Endodermal cell (in vitro differentiated cells): ENCODE measurements around the gene ALOX15B. TPM values are rescaled to one million over a fixed set of nuclear protein-coding genes. Genes with fewer than 3 reads are reported as not detected.

Source experiments
- DNase-seq: peaks from one replicate; pipeline ENCODE4 v3.0.0-alpha.2; 2017
- H3K27ac ChIP-seq: 2 replicates; pipeline ENCODE4 v1.5.1; 2013; ENCODE audit warnings: mild to moderate bottlenecking, low read depth, low read length, moderate library complexity
- H3K27me3 ChIP-seq: 2 replicates; pipeline ENCODE4 v1.6.1; 2013; ENCODE audit warnings: mild to moderate bottlenecking, low read length, moderate library complexity; ENCODE audit not compliant: insufficient read depth, control insufficient read depth, poor library complexity, severe bottlenecking
- H3K36me3 ChIP-seq: 2 replicates; pipeline ENCODE4 v1.7.0; 2013; ENCODE audit warnings: mild to moderate bottlenecking, low read length, moderate library complexity; ENCODE audit not compliant: control insufficient read depth, insufficient read depth
- H3K4me1 ChIP-seq: one replicate; pipeline ENCODE4 v1.7.0; 2013; ENCODE audit warnings: low read length; ENCODE audit not compliant: control insufficient read depth, insufficient read depth
- H3K4me3 ChIP-seq: 2 replicates; pipeline ENCODE4 v1.5.1; 2013; ENCODE audit warnings: mild to moderate bottlenecking, low read length, moderate library complexity
- H3K9ac ChIP-seq: 2 replicates; pipeline ENCODE4 v1.6.1; 2013; ENCODE audit warnings: mild to moderate bottlenecking, low read length, moderate library complexity; ENCODE audit not compliant: poor library complexity, severe bottlenecking; ENCODE audit errors: extremely low read depth
- H3K9me3 ChIP-seq: 2 replicates; pipeline ENCODE4 v1.6.1; 2013; ENCODE audit warnings: mild to moderate bottlenecking, low read length, moderate library complexity; ENCODE audit not compliant: control insufficient read depth
- H3K27ac Mint-ChIP-seq: 2 replicates; pipeline ENCODE4 v1.8.0; 2020; ENCODE audit warnings: mixed read lengths
- H3K27me3 Mint-ChIP-seq: 2 replicates; pipeline ENCODE4 v1.8.0; 2021; ENCODE audit warnings: mild to moderate bottlenecking, mixed read lengths; ENCODE audit not compliant: insufficient read depth
- H3K36me3 Mint-ChIP-seq: 2 replicates; pipeline ENCODE4 v1.8.0; 2020; ENCODE audit warnings: low read depth, mixed read lengths
- H3K4me1 Mint-ChIP-seq: 2 replicates; pipeline ENCODE4 v1.8.0; 2020; ENCODE audit warnings: mixed read lengths
- H3K4me3 Mint-ChIP-seq: 2 replicates; pipeline ENCODE4 v1.8.0; 2020; ENCODE audit warnings: mild to moderate bottlenecking, moderate library complexity, mixed read lengths
- H3K9me3 Mint-ChIP-seq: 2 replicates; pipeline ENCODE4 v1.8.0; 2020; ENCODE audit warnings: mild to moderate bottlenecking, mixed read lengths
- WGBS, 2 experiments: methylation state at CpG; one replicate each; pipeline versions ENCODE4 v1.1.5 to v1.1.7; 2013; ENCODE audit warnings: missing lambda C conversion rate in 2 of 2, mixed read lengths in 1 of 2; ENCODE audit not compliant: insufficient coverage in 1 of 2, insufficient read length in 1 of 2; 5-methylcytosine and 5-hydroxymethylcytosine counted together
- total RNA-seq, 2 donors: library from RNA; stranded (reverse); fragmentation: NEBNext Ultra II Directional in 1 of 2; extraction: Animal tissue kit (Norgen Biotek cat#: 25700) in 1 of 2; gene quantifications; 2 replicates in 1 of 2; 3 replicates in 1 of 2; pipeline ENCODE4 v1.2.1, GENCODE V29; 2021
- TF ChIP-seq, protein P1 (sequence below): fragments of 200-600 bp; sonication (generic); conservative IDR thresholded peaks from 2 replicates; pipeline ENCODE4 v1.5.0; 2021; ENCODE audit warnings: antibody characterized with exemption, mild to moderate bottlenecking

Gene ALOX15B
- total RNA-seq, 2 donors from 2014 or later = not detected

DNA sequence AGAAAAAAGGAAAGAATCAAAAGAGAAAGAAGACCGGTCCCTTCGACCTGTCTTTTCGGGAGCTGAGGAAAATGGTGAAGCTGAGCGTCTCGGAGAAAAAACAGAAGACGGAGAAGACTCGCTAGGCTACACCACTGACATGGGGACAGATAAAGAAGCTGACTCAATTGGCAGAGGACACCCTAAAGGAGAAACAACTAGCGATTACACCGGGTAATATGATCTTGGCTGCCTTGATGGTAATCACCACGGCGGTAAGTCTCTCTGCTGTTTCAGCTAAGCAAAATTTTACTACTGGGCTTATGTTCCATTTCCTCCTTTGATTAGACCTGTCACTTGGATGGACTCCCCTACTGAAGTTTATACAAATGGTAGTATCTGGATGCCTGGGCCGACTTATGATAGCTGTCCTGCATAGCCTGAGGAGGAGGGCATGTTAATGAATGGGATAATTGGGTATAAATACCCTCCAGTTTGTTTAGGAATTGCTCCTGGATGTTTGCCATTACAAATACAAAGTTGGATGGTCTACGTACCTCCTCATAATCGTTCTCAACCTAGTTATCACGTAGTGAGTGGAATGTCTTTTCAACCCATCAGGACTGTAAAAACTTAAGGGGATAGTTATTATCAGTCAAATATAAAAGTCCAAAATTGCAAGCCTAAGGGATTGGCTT, 24.1 kb downstream of the ALOX15B start:
- H3K36me3 Mint-ChIP-seq = no peaks in the 10 kb centered on the region
- H3K9me3 Mint-ChIP-seq = no peaks in the 10 kb centered on the region
- peak overlapping the region; percentile 69 for H3K4me3 Mint-ChIP-seq
- peak overlapping the region; percentile 41 for H3K27ac Mint-ChIP-seq
- 3 to 7% methylated on average over 13 to 15 of the region's 15 CpGs for WGBS, 2 experiments
- Histone ChIP-seq H3K9me3 (no peaks in the 10 kb centered on the region), H3K4me1 (peaks cover 2% of the 10 kb centered on the region), H3K27me3 (peaks cover 36% of the 10 kb centered on the region), H3K27ac (no peak overlapping the region), H3K4me3 (peak overlapping the region; percentile 77), H3K9ac (peak overlapping the region; percentile 22), H3K36me3 (no peaks in the 10 kb centered on the region)
- DNase-seq = peak; percentile 72
- peaks cover 34% of the 10 kb centered on the region for H3K4me1 Mint-ChIP-seq
- peaks cover 22% of the 10 kb centered on the region for H3K27me3 Mint-ChIP-seq
- TF ChIP-seq, protein P1, sequence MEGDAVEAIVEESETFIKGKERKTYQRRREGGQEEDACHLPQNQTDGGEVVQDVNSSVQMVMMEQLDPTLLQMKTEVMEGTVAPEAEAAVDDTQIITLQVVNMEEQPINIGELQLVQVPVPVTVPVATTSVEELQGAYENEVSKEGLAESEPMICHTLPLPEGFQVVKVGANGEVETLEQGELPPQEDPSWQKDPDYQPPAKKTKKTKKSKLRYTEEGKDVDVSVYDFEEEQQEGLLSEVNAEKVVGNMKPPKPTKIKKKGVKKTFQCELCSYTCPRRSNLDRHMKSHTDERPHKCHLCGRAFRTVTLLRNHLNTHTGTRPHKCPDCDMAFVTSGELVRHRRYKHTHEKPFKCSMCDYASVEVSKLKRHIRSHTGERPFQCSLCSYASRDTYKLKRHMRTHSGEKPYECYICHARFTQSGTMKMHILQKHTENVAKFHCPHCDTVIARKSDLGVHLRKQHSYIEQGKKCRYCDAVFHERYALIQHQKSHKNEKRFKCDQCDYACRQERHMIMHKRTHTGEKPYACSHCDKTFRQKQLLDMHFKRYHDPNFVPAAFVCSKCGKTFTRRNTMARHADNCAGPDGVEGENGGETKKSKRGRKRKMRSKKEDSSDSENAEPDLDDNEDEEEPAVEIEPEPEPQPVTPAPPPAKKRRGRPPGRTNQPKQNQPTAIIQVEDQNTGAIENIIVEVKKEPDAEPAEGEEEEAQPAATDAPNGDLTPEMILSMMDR = no peak

DNA sequence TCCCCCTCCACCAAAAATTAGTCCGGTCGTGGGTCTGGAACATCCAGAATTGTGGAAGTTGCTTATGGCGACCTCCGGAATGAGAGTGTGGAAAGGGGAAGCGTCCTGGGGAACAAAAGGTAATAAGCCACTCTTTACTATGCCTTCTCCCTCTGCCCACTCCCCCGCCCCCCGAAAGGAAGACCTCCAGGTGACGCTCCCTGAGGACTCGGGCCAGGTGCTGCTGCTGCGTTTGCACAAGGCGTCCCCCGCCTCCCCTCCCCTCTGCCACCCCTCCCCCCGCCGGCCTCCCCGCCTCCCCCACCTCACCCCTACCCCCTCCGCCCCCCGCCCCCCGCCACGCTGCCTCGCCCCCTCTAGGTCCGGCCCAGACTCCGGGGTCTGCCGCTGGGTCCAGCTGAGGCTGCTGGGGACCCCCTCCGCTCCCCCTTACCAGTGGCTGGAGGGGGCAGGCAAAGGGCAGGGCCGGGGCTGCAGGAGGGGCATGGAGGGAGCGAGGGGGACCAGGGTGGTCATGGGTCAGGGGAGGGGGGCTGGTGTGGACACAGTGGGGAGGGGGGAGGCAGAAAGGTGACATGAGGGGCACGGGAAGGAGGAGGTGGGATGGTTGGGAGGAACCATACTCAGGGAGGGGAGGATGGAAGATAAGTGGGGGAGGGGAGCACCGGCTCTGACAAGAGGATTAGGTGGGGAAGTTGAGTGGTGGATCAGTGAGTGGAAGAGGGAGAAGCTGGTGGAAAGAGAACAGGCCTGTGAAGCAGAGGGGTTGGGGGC, 25.1 kb downstream of the ALOX15B start:
- Histone ChIP-seq H3K36me3 (no peaks in the 10 kb centered on the region), H3K27ac (no peak overlapping the region), H3K4me1 (peaks cover 6% of the 10 kb centered on the region), H3K4me3 (peak overlapping the region; percentile 77), H3K9ac (no peak overlapping the region), H3K9me3 (no peaks in the 10 kb centered on the region), H3K27me3 (peaks cover 33% of the 10 kb centered on the region)
- peaks cover 43% of the 10 kb centered on the region for H3K4me1 Mint-ChIP-seq
- H3K27me3 Mint-ChIP-seq = peaks cover 18% of the 10 kb centered on the region
- DNase-seq = peak; percentile 73
- no peaks in the 10 kb centered on the region for H3K9me3 Mint-ChIP-seq
- no peaks in the 10 kb centered on the region for H3K36me3 Mint-ChIP-seq
- TF ChIP-seq, protein P1 = no peak
- peak overlapping the region; percentile 69 for H3K4me3 Mint-ChIP-seq
- H3K27ac Mint-ChIP-seq = no peak overlapping the region
- WGBS, 2 experiments = 14 to 26% methylated on average over 2 to 15 of the region's 28 CpGs

GRCh38 chr17:8064561-8065019, 25.7 kb downstream of the ALOX15B start:
- Mint-ChIP-seq H3K36me3 (no peaks in the 10 kb centered on the region), H3K9me3 (no peaks in the 10 kb centered on the region), H3K27me3 (peaks cover 12% of the 10 kb centered on the region), H3K4me1 (peaks cover 49% of the 10 kb centered on the region), H3K27ac (no peak overlapping the region), H3K4me3 (peak overlapping the region; percentile 69)
- WGBS, 2 experiments = 70% methylated on average over 6 of the region's 6 CpGs; no CpG with 5 or more reads in 1 of the 2 experiments
- Histone ChIP-seq H3K9me3 (no peaks in the 10 kb centered on the region), H3K4me3 (no peak overlapping the region), H3K27me3 (peaks cover 27% of the 10 kb centered on the region), H3K9ac (no peak overlapping the region), H3K36me3 (no peaks in the 10 kb centered on the region), H3K4me1 (peaks cover 10% of the 10 kb centered on the region), H3K27ac (no peak overlapping the region)
- DNase-seq = peak; percentile 58
- TF ChIP-seq, protein P1 = no peak
